HG03575 (cell line): ENCODE results near the gene ESYT1.

ENCODE experiments used
- ATAC-seq: cut with Tn5 transposase; IDR thresholded peaks from one replicate; pipeline ENCODE4 v1.9.1; 2021; ENCODE audit not compliant: unreplicated experiment, insufficient number of reproducible peaks, low FRiP score; ENCODE audit errors: extremely low read depth

ESYT1 gene, protein sequence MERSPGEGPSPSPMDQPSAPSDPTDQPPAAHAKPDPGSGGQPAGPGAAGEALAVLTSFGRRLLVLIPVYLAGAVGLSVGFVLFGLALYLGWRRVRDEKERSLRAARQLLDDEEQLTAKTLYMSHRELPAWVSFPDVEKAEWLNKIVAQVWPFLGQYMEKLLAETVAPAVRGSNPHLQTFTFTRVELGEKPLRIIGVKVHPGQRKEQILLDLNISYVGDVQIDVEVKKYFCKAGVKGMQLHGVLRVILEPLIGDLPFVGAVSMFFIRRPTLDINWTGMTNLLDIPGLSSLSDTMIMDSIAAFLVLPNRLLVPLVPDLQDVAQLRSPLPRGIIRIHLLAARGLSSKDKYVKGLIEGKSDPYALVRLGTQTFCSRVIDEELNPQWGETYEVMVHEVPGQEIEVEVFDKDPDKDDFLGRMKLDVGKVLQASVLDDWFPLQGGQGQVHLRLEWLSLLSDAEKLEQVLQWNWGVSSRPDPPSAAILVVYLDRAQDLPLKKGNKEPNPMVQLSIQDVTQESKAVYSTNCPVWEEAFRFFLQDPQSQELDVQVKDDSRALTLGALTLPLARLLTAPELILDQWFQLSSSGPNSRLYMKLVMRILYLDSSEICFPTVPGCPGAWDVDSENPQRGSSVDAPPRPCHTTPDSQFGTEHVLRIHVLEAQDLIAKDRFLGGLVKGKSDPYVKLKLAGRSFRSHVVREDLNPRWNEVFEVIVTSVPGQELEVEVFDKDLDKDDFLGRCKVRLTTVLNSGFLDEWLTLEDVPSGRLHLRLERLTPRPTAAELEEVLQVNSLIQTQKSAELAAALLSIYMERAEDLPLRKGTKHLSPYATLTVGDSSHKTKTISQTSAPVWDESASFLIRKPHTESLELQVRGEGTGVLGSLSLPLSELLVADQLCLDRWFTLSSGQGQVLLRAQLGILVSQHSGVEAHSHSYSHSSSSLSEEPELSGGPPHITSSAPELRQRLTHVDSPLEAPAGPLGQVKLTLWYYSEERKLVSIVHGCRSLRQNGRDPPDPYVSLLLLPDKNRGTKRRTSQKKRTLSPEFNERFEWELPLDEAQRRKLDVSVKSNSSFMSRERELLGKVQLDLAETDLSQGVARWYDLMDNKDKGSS

DNA sequence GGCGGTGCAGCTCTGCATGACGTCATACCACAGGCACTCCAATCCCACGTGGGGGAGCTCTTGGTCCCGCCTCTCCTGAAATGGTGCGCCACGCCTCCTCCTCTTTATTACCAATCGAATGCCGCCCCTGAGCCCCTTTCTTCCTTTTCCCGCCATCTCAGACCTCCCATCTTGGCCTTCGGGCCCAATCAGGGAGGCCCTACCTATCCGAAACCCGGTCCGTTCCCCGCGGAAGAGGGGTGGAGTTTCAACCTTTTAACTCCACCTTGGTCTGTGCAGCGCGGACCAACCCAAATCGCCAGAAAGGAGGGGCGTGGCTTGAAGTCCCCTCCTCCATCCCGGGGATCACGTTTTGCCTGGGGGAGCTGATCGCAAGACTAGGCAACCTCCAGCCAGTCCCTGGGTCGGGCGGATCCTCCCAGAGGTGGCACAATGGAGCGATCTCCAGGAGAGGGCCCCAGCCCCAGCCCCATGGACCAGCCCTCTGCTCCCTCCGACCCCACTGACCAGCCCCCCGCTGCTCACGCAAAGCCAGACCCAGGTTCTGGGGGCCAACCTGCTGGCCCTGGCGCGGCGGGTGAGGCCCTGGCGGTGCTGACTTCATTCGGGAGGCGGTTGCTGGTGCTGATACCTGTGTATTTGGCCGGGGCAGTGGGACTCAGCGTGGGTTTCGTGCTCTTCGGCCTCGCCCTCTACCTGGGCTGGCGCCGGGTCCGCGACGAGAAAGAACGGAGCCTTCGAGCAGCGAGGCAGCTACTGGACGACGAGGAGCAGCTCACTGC is at the start of gene ESYT1:
ESYT1 (plus strand) TSS at position 380 of the 782 bp plus-strand sequence; CDS start at position 433, 53 bp downstream.
- peak; percentile 70 for ATAC-seq

DNA sequence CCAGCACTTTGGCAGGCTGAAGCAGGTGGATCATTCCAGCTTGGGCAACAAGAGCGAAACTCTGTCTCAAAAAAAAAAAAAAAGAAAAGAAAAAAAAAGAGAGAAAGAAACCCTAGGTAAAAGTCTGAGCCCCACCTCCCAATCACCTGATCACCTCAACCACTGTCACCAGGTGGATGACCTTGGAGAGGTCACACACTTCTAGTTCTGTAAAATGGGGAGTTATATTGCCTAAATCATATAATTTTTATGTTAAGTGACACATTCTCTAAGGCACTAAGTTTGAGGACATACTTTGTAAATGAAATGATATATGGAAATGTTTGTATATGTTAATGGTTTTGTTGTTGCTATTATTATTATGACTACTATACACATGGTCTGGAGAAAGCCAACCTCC is 49.6 kb upstream of the ESYT1 start:
- ATAC-seq = no peak

DNA sequence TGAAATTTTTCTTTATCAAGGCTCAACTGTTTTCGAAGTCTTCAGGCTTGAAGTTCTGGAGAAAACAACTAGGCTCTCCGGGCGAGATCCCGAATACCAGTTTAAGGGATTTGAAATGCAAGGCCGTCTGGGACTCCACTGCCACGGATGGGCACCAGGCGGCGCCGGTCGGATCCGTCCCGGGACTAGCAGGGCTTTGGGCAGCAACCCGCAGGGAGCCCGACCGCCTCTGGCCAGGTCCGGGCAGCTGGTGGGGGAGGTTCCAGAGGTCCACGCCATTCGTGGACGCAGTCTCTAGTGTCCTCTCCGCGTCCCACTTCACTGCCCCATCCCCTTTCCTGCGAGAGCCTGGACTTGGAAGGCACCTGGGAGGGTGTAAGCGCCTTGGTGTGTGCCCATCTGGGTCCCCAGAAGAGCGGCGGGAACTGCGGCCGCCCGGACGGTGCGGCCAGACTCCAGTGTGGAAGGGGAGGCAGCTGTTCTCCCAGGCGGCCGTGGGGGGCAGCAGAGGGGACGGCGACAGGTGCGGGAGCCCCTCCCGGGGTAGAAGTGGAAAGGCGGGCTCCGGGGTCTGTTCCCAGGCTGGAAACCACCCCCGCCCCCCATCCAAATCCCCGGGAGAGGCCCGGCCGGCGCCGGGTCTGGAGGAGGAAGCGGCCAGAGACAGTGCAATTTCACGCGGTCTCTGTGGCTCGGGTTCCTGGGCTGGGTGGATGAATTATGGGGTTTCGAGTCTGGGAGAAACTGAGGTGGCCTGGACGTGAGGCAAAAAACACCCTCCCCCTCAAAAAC is 48.9 kb upstream of the ESYT1 start:
- no peak for ATAC-seq

DNA sequence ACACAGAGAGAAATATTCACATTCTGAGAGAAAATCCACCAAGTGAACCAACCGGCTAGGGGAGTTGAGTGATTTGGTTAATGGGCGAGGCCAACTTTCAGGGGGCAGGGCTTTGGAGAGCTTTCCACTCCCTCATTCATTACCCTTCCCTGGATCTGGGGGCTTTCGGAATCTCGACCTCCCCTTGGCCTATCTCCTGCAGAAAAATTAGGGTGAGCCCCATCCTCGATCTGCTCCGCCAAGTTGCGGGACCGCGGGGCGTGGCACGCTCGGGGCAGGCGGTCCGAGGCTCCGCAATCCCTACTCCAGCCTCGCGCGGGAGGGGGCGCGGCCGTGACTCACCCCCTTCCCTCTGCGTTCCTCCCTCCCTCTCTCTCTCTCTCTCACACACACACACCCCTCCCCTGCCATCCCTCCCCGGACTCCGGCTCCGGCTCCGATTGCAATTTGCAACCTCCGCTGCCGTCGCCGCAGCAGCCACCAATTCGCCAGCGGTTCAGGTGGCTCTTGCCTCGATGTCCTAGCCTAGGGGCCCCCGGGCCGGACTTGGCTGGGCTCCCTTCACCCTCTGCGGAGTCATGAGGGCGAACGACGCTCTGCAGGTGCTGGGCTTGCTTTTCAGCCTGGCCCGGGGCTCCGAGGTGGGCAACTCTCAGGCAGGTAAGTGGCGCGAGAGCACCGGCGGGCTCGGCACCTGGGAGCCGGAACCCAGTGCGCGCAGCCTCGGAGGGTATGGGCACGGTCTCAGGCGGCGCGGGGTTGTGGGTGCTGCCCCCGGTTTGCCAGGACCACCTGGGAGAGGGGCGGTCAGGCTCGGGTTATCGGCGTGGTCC is 48.1 kb upstream of the ESYT1 start, which contains the start of gene ERBB3:
ERBB3 (plus strand) TSS at position 443 of the 833 bp plus-strand sequence; CDS start at position 579, 136 bp downstream.
- ATAC-seq = no peak

DNA sequence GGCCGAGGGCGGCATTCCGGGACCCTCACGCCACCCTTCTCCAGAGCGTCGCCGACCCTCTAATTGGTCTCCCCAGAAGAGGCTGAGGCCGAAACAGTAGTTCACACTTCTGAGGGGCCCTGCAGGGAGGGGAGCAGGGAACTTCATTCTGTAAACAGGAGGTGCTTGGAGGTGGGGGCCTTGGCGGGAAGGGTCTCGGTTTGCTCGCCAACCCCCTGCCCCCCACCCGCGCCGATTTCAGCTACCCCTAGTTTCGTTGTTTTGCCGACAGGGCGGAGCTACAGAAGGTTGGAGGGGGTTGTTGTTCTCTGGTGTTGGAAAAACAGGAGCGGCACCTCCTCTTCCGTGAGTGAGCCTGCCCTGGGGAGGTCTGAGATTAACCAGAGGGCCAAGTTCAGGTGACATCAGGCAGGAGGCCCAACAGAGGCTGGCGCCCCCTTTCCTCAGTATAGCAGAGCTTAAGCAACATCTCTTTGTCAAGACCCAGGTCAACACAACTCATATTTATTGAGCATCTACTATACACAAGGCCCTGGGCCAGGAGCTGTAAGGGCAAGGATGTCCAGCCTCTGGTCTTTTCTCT is 47.4 kb upstream of the ESYT1 start:
- no peak for ATAC-seq

DNA sequence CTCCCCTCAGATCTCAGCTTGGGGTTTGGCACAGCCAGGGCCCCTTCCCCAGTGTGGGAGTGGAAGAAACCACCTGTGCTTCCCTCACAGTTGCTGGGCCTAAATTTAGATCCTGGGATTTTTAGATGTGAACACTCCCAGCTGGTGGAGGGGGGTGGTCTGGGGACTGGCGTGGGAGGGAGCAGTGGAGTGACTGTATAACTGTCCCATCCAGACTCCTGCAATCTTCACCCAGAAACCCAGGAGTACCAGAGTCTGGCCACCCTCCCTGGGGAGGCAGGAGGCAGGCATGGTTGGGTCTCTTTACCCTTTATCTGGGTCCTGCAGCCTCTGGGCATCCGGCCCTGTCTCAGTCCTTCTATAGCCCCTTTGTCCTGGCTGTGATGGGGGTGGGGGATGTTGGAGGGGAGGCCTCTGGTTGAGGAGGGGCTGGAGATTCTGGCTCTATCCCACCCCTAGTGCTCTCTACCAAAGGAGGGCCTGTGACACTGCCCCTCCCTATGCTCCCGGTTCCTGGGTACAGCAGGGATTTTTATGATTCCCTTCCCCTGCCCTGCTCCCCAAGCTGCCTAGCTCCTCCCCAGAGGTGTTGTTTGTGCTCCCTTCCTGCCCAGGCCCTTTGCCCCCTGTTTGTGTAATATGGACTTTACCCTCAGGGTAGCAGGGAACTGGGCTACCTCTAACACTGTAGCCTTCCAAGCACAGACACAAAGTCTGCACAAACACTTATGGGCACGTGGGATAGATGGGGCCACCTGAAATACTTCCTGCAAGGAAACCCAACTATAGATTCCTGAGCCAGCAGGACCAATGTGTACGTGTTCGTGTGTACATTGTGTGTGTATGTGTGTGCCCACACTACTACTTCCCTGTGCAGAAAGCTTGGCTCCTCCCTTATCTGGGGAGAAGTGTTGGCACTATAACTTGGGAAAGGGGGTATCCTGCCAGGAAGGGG is 46.4 kb upstream of the ESYT1 start:
- ATAC-seq = no peak

DNA sequence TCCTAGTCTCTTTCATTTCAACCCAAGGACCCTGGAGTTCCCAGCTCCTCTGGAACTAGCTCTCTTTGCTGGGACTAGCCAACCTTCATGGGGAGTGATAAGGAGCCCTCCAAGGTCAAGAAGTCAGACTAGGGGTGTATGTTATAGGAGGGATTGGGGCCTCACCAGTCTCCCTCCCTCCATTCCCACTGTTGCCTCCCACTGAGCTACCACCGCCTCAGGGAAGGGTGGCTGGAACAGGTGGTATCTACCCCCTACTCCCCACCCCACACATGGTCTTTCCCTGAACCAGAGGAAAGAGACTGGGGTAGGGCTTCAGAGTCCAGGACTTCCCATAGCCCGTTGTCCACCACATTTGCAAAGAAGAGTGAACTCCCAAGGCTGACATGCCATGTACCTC is 45.7 kb upstream of the ESYT1 start:
- ATAC-seq = no peak

DNA sequence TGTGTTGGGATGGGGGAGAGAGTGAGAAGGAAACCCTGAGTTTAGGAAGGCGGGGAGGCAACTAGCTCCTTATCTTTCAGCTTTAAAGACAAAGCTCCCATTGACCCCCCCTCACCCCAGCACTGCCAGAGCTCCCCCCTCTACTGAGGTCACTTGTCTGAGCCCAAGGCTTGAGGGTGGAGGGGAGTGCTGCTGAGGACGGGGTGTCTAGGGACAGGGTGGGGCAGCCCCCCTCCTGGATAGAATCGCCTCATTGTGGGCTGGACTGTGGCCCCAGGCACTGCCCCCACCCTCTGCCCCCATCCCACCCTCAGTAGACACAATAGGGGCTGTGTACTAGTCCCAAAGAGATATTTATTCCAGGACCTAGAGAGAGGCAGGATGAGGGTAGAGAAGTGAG is 45.1 kb upstream of the ESYT1 start:
- no peak for ATAC-seq

DNA sequence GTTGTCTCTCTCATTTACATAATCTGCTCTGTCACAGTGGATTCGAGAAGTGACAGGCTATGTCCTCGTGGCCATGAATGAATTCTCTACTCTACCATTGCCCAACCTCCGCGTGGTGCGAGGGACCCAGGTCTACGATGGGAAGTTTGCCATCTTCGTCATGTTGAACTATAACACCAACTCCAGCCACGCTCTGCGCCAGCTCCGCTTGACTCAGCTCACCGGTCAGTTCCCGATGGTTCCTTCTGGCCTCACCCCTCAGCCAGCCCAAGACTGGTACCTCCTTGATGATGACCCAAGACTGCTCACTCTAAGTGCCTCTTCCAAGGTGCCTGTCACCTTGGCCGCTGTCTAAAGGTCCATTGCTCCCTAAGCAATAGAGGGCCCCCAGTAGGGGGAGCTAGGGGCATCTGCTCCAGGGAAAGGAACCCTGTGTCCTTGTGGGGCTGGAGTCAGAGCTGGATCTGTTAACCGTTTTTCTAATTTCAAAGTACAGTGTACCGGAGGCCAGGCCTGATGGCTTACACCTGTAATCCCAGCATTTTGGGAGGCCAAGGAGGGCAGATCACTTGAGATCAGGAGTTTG is 43.0 kb upstream of the ESYT1 start:
- no peak for ATAC-seq

DNA sequence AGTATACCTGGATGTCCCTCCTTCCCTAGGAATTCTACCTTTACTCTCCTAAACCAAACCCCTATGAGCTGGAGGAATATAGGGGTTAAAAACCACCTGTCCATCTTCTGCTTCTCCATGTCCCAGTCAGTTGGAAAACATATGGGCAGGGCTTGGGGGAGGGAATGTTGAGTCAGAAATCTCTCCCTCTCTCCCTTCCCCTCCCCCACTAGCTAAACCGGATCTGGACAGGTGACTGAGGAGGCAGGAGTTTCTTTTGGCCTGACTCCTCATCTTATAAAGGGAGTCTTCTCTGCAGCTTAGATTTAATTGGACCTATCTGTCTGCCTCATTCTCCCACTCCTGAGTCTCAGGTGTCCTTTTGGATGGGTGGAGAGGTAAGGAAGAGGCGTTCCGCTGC is 42.0 kb upstream of the ESYT1 start:
- ATAC-seq = no peak

DNA sequence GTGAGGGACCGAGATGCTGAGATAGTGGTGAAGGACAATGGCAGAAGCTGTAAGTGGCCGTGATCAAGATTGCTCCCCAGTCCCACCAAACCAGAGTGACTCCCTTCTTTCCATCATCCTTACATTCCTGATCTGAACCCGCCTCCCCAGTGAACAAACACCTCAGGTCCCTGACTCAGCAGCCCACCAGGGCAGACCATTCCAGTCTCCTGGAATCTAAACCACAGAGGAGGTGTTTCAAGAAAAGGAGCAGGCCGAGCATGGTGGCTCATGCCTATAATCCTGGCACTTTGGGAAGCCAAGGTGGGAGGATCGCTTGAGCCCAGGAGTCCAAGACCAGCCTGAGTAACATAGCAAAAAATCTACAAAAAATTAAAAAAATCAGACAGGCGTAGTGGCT is 41.5 kb upstream of the ESYT1 start:
- no peak for ATAC-seq

DNA sequence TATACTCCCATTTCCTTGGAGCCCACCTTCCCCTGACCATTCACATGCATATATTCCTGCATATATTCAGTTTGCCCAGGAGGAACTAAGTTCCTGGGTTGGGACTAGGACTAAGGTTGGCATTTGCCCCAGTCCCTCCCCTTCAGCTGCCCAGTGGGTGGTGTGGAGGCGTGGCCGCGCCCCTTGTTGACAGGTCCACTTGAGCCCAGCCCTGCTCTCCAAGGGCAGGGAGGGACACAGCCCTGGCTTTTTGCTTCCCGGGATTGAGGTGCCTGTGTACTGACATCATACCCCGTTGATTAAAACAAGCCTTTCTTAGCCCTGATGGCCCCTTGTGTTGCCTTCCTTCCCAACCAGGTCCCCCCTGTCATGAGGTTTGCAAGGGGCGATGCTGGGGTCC is 40.8 kb upstream of the ESYT1 start:
- ATAC-seq = no peak

DNA sequence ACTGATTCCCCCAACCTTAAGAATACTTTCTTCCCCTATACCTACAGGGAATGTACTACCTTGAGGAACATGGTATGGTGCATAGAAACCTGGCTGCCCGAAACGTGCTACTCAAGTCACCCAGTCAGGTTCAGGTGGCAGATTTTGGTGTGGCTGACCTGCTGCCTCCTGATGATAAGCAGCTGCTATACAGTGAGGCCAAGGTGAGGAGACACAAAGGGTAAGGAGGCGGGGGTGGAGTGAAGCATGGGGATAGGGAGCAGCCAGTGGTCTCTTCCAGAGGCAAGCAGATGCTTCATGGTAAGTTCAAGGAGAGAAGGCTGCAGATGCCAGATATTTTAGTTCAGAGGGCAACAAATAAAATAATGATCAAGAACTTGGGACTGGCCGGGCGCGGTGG is 30.3 kb upstream of the ESYT1 start:
- no peak for ATAC-seq

DNA sequence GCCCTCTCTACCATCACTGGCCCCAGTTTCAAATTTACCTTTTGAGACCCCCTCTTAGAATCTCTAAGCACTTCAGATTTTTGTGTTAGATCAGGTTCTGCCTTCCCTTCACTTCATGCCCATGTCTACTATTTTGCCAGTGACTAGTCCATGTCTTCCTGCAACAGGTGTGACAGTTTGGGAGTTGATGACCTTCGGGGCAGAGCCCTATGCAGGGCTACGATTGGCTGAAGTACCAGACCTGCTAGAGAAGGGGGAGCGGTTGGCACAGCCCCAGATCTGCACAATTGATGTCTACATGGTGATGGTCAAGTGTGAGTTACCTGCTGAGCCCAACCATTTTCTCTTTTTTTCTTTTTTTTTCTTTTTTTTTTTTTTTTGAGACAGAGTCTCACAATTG is 29.5 kb upstream of the ESYT1 start:
- no peak for ATAC-seq

DNA sequence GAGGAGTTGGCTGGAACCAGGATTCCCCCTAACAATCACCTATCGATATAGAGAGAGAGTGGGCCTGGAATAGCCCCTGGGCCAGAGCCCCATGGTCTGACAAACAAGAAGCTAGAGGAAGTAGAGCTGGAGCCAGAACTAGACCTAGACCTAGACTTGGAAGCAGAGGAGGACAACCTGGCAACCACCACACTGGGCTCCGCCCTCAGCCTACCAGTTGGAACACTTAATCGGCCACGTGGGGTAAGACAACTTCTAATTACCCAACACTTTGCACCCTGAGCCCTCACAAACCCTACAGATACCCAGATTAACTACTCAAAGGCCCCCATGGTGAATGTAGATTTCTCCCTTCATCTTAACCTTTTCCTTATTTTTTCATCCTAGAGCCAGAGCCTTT is 28.3 kb upstream of the ESYT1 start:
- no peak for ATAC-seq

DNA sequence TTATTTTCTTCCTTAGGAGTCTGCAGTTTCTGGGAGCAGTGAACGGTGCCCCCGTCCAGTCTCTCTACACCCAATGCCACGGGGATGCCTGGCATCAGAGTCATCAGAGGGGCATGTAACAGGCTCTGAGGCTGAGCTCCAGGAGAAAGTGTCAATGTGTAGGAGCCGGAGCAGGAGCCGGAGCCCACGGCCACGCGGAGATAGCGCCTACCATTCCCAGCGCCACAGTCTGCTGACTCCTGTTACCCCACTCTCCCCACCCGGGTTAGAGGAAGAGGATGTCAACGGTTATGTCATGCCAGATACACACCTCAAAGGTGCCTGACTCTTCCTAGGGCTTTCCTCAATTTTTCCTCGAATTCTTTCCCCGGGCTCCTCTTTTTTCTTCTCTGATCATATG is 27.0 kb upstream of the ESYT1 start:
- no peak for ATAC-seq
